GM23338 (cell line): Measurements from ENCODE around the gene TMC2. TPM values are rescaled to one million over a fixed set of nuclear protein-coding genes. Genes with fewer than 3 reads are reported as not detected.
A peak's percentile ranks its signal among the peaks of the same experiment; 100 is the strongest.

Source experiments
- ATAC-seq: fragments of 200-7000 bp; cut with Tn5 transposase; 3 replicates; pipeline ENCODE4 v1.9.1; 2020
- DNase-seq: peaks from one replicate; pipeline ENCODE4 v3.0.0-alpha.2; 2015; ENCODE audit warnings: low spot score
- H2AFZ ChIP-seq: fragments of 200-600 bp; sonication (generic); 2 replicates; pipeline ENCODE4 v1.8.0; 2016; ENCODE audit warnings: antibody characterized with exemption, mild to moderate bottlenecking, moderate library complexity
- H3F3A ChIP-seq: fragments of 200-600 bp; sonication (generic); replicated peaks from 2 replicates; pipeline ENCODE4 v1.8.0; 2017; ENCODE audit warnings: antibody characterized with exemption, mixed run types, low read depth
- H3K27ac ChIP-seq: fragments of 200-600 bp; sonication (generic); 2 replicates; pipeline ENCODE4 v1.6.1; 2016; ENCODE audit warnings: low read depth
- H3K27me3 ChIP-seq: fragments of 200-600 bp; sonication (generic); 2 replicates; pipeline ENCODE4 v1.8.0; 2016; ENCODE audit warnings: mild to moderate bottlenecking, mixed run types, moderate library complexity; ENCODE audit not compliant: insufficient read depth
- H3K36me3 ChIP-seq: fragments of 200-600 bp; sonication (generic); 2 replicates; pipeline ENCODE4 v1.8.0; 2016; ENCODE audit warnings: mild to moderate bottlenecking; ENCODE audit not compliant: insufficient read depth
- H3K4me1 ChIP-seq: fragments of 200-600 bp; sonication (generic); 2 replicates; pipeline ENCODE4 v1.8.0; 2016; ENCODE audit warnings: mild to moderate bottlenecking, moderate library complexity; ENCODE audit not compliant: insufficient read depth
- H3K4me2 ChIP-seq: fragments of 200-600 bp; sonication (generic); 2 replicates; pipeline ENCODE4 v1.7.1; 2017; ENCODE audit warnings: mixed run types
- H3K4me3 ChIP-seq: fragments of 200-600 bp; sonication (generic); 2 replicates; pipeline ENCODE4 v1.6.1; 2016; ENCODE audit warnings: mixed run types
- H3K79me2 ChIP-seq: fragments of 200-600 bp; sonication (generic); replicated peaks from 2 replicates; pipeline ENCODE4 v1.8.0; 2017; ENCODE audit warnings: mild to moderate bottlenecking; ENCODE audit not compliant: insufficient read depth
- H3K9me2 ChIP-seq: fragments of 200-600 bp; sonication (generic); 2 replicates; pipeline ENCODE4 v1.8.0; 2017; ENCODE audit not compliant: insufficient read depth
- H4K20me1 ChIP-seq: fragments of 200-600 bp; sonication (generic); replicated peaks from 2 replicates; pipeline ENCODE4 v1.8.0; 2017; ENCODE audit warnings: mild to moderate bottlenecking; ENCODE audit not compliant: insufficient read depth
- H3K27ac Mint-ChIP-seq: 2 replicates; pipeline ENCODE4 v1.8.0; 2020; ENCODE audit warnings: inconsistent platforms, mild to moderate bottlenecking, moderate library complexity, mixed read lengths
- H3K27me3 Mint-ChIP-seq: 3 replicates; pipeline ENCODE4 v1.8.0; 2022; ENCODE audit warnings: low read depth, mild to moderate bottlenecking, moderate library complexity, mixed read lengths, inconsistent platforms; ENCODE audit not compliant: insufficient read depth, poor library complexity
- H3K36me3 Mint-ChIP-seq: 3 replicates; pipeline ENCODE4 v1.8.0; 2021; ENCODE audit warnings: low read depth, mild to moderate bottlenecking, inconsistent platforms, moderate library complexity, mixed read lengths
- H3K4me1 Mint-ChIP-seq: 3 replicates; pipeline ENCODE4 v1.8.0; 2020; ENCODE audit warnings: mild to moderate bottlenecking, inconsistent platforms, mixed read lengths
- H3K4me3 Mint-ChIP-seq: 3 replicates; pipeline ENCODE4 v1.8.0; 2021; ENCODE audit warnings: moderate library complexity, mild to moderate bottlenecking, inconsistent platforms, mixed read lengths
- H3K9me3 Mint-ChIP-seq: 3 replicates; pipeline ENCODE4 v1.8.0; 2020; ENCODE audit warnings: moderate library complexity, mild to moderate bottlenecking, inconsistent platforms, mixed read lengths
- EZH2 ChIP-seq: fragments of 200-600 bp; sonication (generic); IDR thresholded peaks from one replicate; pipeline ENCODE4 v1.8.0; 2017; ENCODE audit warnings: antibody characterized with exemption, mild to moderate bottlenecking, low read depth; ENCODE audit not compliant: unreplicated experiment
- EZH2phosphoT487 ChIP-seq: fragments of 200-600 bp; sonication (generic); IDR thresholded peaks from one replicate; pipeline ENCODE4 v1.8.1; 2018; ENCODE audit warnings: antibody characterized with exemption; ENCODE audit not compliant: unreplicated experiment
- JUNB ChIP-seq: IDR thresholded peaks from one replicate; pipeline ENCODE4 v1.6.1; 2016; ENCODE audit warnings: antibody characterized with exemption; ENCODE audit not compliant: unreplicated experiment
- STAT1 ChIP-seq: IDR thresholded peaks from one replicate; pipeline ENCODE4 v1.6.1; 2016; ENCODE audit warnings: antibody characterized with exemption; ENCODE audit not compliant: unreplicated experiment
- ZNF331 ChIP-seq: fragments of 250-450 bp; sonication (Bioruptor Pico); IDR thresholded peaks from 2 replicates; pipeline ENCODE4 v1.5.0; 2020; ENCODE audit warnings: low read depth, mild to moderate bottlenecking, moderate library complexity
- polyA plus RNA-seq: library from polyadenylated mRNA; unstranded; fragments of >200 nt; fragmentation: Nextera tagmentation; extraction: Ambion mirVana; gene quantifications from 2 replicates; pipeline ENCODE4 v1.2.1, GENCODE V29; 2016
- total RNA-seq: library from RNA; depleted of rRNA; stranded (reverse); fragments of >200 nt; shearing (Covaris generic); gene quantifications from 2 replicates; pipeline ENCODE4 v1.2.3, GENCODE V29; 2014
- TF ChIP-seq, protein P1 (sequence below): IDR thresholded peaks from 2 replicates; pipeline ENCODE4 v1.6.1; 2016; ENCODE audit warnings: antibody characterized with exemption
- TF ChIP-seq, protein P2 (sequence below), 2 experiments: fragments of 200-600 bp in 1 of 2; sonication (generic) in 1 of 2; conservative IDR thresholded peaks; 2 replicates each; pipeline versions ENCODE4 v1.5.1 to v1.6.1; 2016 to 2017; ENCODE audit warnings: antibody characterized with exemption in 2 of 2, low read depth in 2 of 2, mild to moderate bottlenecking in 2 of 2, moderate library complexity in 1 of 2
- TF ChIP-seq, protein P3 (sequence below): IDR thresholded peaks from one replicate; pipeline ENCODE4 v1.6.1; 2018; ENCODE audit warnings: antibody characterized with exemption; ENCODE audit not compliant: unreplicated experiment

The TMC2 gene
- total and polyA plus RNA-seq, 2 experiments from 2014 or later: not detected

DNA sequence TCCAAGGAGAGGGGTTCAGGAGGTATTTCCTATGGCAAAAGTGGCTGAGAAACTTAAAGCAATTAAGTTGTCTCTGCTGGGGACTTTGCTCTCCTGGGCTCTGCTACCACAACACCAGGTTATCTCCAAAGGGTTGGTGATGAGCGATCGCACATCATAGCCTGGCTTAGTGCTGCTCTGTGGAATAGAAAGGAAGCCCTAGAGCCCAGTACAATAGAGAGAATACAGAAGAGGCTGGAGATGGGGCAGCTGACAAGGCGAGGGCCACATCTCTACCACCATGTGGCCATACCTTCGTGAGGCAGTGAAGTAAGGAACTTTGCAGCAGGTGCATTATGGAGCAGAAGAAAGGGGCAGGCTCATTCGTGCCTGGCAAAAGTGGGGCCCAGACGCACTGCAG is 8.6 kb upstream of the TMC2 start (continued):
- TF ChIP-seq, protein P1, sequence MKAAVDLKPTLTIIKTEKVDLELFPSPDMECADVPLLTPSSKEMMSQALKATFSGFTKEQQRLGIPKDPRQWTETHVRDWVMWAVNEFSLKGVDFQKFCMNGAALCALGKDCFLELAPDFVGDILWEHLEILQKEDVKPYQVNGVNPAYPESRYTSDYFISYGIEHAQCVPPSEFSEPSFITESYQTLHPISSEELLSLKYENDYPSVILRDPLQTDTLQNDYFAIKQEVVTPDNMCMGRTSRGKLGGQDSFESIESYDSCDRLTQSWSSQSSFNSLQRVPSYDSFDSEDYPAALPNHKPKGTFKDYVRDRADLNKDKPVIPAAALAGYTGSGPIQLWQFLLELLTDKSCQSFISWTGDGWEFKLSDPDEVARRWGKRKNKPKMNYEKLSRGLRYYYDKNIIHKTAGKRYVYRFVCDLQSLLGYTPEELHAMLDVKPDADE: no peak

DNA sequence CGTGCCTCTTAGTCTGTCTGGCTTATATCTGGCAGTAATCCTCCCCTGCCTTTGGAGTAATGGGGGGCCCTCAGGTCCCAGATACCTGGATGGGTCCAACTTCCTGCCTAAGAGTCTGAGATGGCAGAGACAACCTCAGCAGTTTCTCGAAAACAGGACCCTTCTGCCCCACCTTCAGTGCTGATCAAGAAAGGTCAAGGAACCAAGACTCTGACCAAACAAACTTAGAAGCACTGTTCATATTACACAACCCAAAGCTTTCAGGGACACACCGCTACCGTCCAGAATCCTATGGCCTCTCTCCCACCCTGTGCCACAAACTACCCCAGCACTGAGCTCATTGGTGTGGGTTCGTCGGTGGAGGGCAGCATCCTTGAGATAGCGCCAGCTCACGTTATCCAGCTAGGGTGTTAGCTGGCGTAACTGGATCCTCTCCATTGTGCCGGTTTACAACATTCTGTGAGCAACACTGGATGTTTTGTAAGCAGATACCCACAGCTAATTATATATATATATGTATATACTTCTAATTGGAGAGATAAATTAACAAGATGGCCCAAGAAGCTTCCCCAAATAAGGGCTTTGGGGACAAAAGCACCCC is 7.6 kb upstream of the TMC2 start:
- Histone ChIP-seq H3K4me1 (peaks cover under 1% of the 10 kb centered on the region; the same call in 1 of the 2 replicates), H3K4me3 (no peak overlapping the region), H3F3A (no peaks in the 10 kb centered on the region), H3K79me2 (no peaks in the 10 kb centered on the region), H3K36me3 (no peaks in the 10 kb centered on the region), H3K27me3 (peaks cover 54% of the 10 kb centered on the region), H3K27ac (no peak overlapping the region), H2AFZ (no peak overlapping the region), H3K9me2 (no peaks in the 10 kb centered on the region), H3K4me2 (no peak overlapping the region), H4K20me1 (no peaks in the 10 kb centered on the region; the same call in 1 of the 2 replicates)
- TF ChIP-seq, protein P1: no peak
- TF ChIP-seq, protein P2, sequence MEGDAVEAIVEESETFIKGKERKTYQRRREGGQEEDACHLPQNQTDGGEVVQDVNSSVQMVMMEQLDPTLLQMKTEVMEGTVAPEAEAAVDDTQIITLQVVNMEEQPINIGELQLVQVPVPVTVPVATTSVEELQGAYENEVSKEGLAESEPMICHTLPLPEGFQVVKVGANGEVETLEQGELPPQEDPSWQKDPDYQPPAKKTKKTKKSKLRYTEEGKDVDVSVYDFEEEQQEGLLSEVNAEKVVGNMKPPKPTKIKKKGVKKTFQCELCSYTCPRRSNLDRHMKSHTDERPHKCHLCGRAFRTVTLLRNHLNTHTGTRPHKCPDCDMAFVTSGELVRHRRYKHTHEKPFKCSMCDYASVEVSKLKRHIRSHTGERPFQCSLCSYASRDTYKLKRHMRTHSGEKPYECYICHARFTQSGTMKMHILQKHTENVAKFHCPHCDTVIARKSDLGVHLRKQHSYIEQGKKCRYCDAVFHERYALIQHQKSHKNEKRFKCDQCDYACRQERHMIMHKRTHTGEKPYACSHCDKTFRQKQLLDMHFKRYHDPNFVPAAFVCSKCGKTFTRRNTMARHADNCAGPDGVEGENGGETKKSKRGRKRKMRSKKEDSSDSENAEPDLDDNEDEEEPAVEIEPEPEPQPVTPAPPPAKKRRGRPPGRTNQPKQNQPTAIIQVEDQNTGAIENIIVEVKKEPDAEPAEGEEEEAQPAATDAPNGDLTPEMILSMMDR (conservative IDR thresholded peaks at IDR 0.05; ENCODE audit: low read depth in 2 of 2): 0 out of 4 replicates have a peak, but pooled peaks of 1 of the 2 experiments have one; percentile 10
- H3K27me3 Mint-ChIP-seq: peaks cover 36% of the 10 kb centered on the region
- ATAC-seq: no peak
- H3K36me3 Mint-ChIP-seq: no peaks in the 10 kb centered on the region
- no peak overlapping the region for H3K27ac Mint-ChIP-seq
- no peaks in the 10 kb centered on the region for H3K9me3 Mint-ChIP-seq
- H3K4me1 Mint-ChIP-seq: peaks cover 5% of the 10 kb centered on the region; the same call in 2 of the 3 replicates
- H3K4me3 Mint-ChIP-seq: no peak overlapping the region
- no peak for DNase-seq

DNA sequence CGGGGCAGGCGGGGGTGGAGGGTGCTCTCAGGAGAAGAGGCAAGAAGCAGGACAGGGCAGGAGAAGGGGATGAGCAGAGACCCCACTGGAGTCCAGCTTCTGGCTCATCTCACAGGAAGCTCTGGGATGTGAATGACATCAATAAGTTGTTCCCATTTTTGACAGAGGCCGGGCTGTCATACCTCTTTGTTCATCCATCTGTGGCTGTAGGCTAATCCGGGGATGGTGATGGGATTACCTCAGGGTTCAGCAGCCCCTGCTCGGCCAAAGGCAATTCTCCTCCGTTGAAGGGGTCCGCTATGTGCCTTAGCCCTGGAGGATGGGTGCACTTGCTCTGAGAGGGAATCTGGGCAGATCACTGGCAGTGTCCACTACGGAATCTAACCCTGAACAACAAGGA is 3.3 kb upstream of the TMC2 start:
- Histone ChIP-seq H3K36me3 (no peaks in the 10 kb centered on the region), H4K20me1 (no peaks in the 10 kb centered on the region), H2AFZ (no peak overlapping the region), H3K9me2 (no peaks in the 10 kb centered on the region), H3F3A (no peaks in the 10 kb centered on the region), H3K27ac (no peak overlapping the region), H3K27me3 (peaks cover 12% of the 10 kb centered on the region; the same call in 1 of the 2 replicates), H3K4me1 (peaks cover 9% of the 10 kb centered on the region), H3K4me3 (no peak overlapping the region), H3K4me2 (no peak overlapping the region), H3K79me2 (no peaks in the 10 kb centered on the region)
- Mint-ChIP-seq H3K27ac (no peak overlapping the region), H3K9me3 (no peaks in the 10 kb centered on the region; the same call in 2 of the 3 replicates), H3K27me3 (peaks cover 22% of the 10 kb centered on the region), H3K4me3 (no peak overlapping the region), H3K4me1 (peaks cover 14% of the 10 kb centered on the region), H3K36me3 (no peaks in the 10 kb centered on the region)
- DNase-seq (no peak), ATAC-seq (no peak)
- TF ChIP-seq ZNF331 (no peak), EZH2 (no peak), EZH2phosphoT487 (no peak), JUNB (no peak), STAT1 (no peak)
- TF ChIP-seq, protein P3, sequence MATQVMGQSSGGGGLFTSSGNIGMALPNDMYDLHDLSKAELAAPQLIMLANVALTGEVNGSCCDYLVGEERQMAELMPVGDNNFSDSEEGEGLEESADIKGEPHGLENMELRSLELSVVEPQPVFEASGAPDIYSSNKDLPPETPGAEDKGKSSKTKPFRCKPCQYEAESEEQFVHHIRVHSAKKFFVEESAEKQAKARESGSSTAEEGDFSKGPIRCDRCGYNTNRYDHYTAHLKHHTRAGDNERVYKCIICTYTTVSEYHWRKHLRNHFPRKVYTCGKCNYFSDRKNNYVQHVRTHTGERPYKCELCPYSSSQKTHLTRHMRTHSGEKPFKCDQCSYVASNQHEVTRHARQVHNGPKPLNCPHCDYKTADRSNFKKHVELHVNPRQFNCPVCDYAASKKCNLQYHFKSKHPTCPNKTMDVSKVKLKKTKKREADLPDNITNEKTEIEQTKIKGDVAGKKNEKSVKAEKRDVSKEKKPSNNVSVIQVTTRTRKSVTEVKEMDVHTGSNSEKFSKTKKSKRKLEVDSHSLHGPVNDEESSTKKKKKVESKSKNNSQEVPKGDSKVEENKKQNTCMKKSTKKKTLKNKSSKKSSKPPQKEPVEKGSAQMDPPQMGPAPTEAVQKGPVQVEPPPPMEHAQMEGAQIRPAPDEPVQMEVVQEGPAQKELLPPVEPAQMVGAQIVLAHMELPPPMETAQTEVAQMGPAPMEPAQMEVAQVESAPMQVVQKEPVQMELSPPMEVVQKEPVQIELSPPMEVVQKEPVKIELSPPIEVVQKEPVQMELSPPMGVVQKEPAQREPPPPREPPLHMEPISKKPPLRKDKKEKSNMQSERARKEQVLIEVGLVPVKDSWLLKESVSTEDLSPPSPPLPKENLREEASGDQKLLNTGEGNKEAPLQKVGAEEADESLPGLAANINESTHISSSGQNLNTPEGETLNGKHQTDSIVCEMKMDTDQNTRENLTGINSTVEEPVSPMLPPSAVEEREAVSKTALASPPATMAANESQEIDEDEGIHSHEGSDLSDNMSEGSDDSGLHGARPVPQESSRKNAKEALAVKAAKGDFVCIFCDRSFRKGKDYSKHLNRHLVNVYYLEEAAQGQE: no peak
